Natural killer cell (primary cell): ENCODE data around the gene TMEM273. TPM values are rescaled to one million over a fixed set of nuclear protein-coding genes. Genes with fewer than 3 reads are reported as not detected.

Experiments
- ATAC-seq, 3 donors: fragments of 150-1000 bp in 2 of 3; fragments of 200-7000 bp in 1 of 3; cut with Tn5 transposase; 1 replicate in 1 of 3; 2 replicates in 2 of 3; pipeline ENCODE4 v1.10.0; 2021; ENCODE audit warnings: mild to moderate bottlenecking in 2 of 3, moderate library complexity in 2 of 3
- DNase-seq, 2 donors: peaks; one replicate each; pipeline versions ENCODE4 v3.0.0 to v3.0.0-alpha.2; 2013 to 2021; ENCODE audit warnings: mixed read lengths in 1 of 2
- H3K27ac ChIP-seq: one replicate; pipeline ENCODE4 v1.5.1; 2013; ENCODE audit warnings: mild to moderate bottlenecking, low read length
- H3K27me3 ChIP-seq: one replicate; pipeline ENCODE4 v1.6.1; 2013; ENCODE audit warnings: low read length; ENCODE audit not compliant: control insufficient read depth, insufficient read depth
- H3K36me3 ChIP-seq: one replicate; pipeline ENCODE4 v1.6.1; 2013; ENCODE audit warnings: low read length; ENCODE audit not compliant: control insufficient read depth, insufficient read depth
- H3K4me1 ChIP-seq: one replicate; pipeline ENCODE4 v1.6.1; 2013; ENCODE audit warnings: low read length; ENCODE audit not compliant: control insufficient read depth, insufficient read depth
- H3K4me3 ChIP-seq: one replicate; pipeline ENCODE4 v1.5.1; 2013; ENCODE audit warnings: low read length
- H3K9me3 ChIP-seq: one replicate; pipeline ENCODE4 v1.6.1; 2013; ENCODE audit warnings: low read length; ENCODE audit not compliant: control insufficient read depth, insufficient read depth
- H3K27ac Mint-ChIP-seq, 2 donors: one replicate each; pipeline ENCODE4 v1.8.0; 2022; ENCODE audit warnings: mild to moderate bottlenecking in 2 of 2, mixed read lengths in 2 of 2, moderate library complexity in 1 of 2
- H3K27me3 Mint-ChIP-seq, 2 donors: one replicate each; pipeline ENCODE4 v1.8.0; 2022; ENCODE audit warnings: low read depth in 2 of 2, mixed read lengths in 2 of 2
- H3K36me3 Mint-ChIP-seq: one replicate; pipeline ENCODE4 v1.8.0; 2022; ENCODE audit warnings: mixed read lengths
- H3K4me1 Mint-ChIP-seq, 2 donors: one replicate each; pipeline ENCODE4 v1.8.0; 2022; ENCODE audit warnings: mixed read lengths in 2 of 2
- H3K4me3 Mint-ChIP-seq: one replicate; pipeline ENCODE4 v1.8.0; 2022; ENCODE audit warnings: mild to moderate bottlenecking, moderate library complexity, mixed read lengths
- H3K9me3 Mint-ChIP-seq, 2 donors: one replicate each; pipeline ENCODE4 v1.8.0; 2022; ENCODE audit warnings: mixed read lengths in 2 of 2
- WGBS: methylation state at CpG from one replicate; pipeline ENCODE4 v1.1.7; 2013; ENCODE audit warnings: missing lambda C conversion rate; ENCODE audit not compliant: insufficient coverage; 5-methylcytosine and 5-hydroxymethylcytosine counted together
- intact Hi-C: fragments of 100-400 bp; cut with micrococcal nuclease; formaldehyde crosslinking; loops from one replicate; pipeline ENCODE4 v1.14.2; 2022
- total RNA-seq, 4 donors: library from RNA; stranded (reverse); fragments of 120-200 nt in 1 of 4; gene quantifications; one replicate each; pipeline versions ENCODE4 v1.2.3 to v1.2.4, GENCODE V29; 2013 to 2022
- TF ChIP-seq, protein P1 (sequence below): fragments of 200-600 bp; IDR thresholded peaks from one replicate; pipeline ENCODE4 v1.8.0; 2022; ENCODE audit warnings: antibody characterized with exemption

TMEM273 gene
- total RNA-seq, 3 donors from 2014 or later (not counting 1 experiment from before 2014, with no cell fraction given): 11.6 to 46.3 (median 29.4) TPM

DNA sequence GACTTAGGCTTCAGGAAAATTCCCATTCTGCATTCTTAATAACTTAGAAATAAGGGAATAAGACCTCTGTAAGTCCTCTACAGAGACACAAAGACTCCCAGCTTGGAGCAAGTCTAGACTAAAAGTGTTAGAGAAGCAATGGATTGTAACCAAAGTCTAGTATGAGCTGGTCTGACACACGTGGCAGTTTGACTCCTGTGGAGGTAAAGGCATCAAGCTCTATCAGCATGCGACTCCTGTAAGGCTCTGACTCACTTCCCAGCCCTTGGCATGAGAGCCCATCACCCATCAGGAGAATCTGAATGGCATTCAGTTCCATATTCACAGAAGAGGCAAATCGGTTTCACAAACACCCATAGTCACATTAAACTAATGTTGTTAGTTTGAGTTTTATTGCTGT lies 68.4 kb downstream of the TMEM273 start:
- H3K4me1 ChIP-seq: peaks cover 11% of the 10 kb centered on the region
- H3K27me3 ChIP-seq: peaks cover 9% of the 10 kb centered on the region
- Mint-ChIP-seq H3K4me1 (no peaks in the 10 kb centered on the region), H3K27me3 (peaks cover 13% of the 10 kb centered on the region in 2 donors), H3K4me3 (no peak overlapping the region), H3K9me3 (no peaks in the 10 kb centered on the region), H3K27ac (no peak overlapping the region), H3K36me3 (no peaks in the 10 kb centered on the region)
- TF ChIP-seq, protein P1, sequence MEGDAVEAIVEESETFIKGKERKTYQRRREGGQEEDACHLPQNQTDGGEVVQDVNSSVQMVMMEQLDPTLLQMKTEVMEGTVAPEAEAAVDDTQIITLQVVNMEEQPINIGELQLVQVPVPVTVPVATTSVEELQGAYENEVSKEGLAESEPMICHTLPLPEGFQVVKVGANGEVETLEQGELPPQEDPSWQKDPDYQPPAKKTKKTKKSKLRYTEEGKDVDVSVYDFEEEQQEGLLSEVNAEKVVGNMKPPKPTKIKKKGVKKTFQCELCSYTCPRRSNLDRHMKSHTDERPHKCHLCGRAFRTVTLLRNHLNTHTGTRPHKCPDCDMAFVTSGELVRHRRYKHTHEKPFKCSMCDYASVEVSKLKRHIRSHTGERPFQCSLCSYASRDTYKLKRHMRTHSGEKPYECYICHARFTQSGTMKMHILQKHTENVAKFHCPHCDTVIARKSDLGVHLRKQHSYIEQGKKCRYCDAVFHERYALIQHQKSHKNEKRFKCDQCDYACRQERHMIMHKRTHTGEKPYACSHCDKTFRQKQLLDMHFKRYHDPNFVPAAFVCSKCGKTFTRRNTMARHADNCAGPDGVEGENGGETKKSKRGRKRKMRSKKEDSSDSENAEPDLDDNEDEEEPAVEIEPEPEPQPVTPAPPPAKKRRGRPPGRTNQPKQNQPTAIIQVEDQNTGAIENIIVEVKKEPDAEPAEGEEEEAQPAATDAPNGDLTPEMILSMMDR: no peak
- DNase-seq (no peak), ATAC-seq (no peak)
- 61% methylated on average over 2 of the region's 3 CpGs for WGBS
- H3K9me3 ChIP-seq: no peaks in the 10 kb centered on the region
- intact Hi-C loops: no loop called here
- H3K36me3 ChIP-seq: no peaks in the 10 kb centered on the region
- no peak overlapping the region for H3K4me3 ChIP-seq
- H3K27ac ChIP-seq: no peak overlapping the region

DNA sequence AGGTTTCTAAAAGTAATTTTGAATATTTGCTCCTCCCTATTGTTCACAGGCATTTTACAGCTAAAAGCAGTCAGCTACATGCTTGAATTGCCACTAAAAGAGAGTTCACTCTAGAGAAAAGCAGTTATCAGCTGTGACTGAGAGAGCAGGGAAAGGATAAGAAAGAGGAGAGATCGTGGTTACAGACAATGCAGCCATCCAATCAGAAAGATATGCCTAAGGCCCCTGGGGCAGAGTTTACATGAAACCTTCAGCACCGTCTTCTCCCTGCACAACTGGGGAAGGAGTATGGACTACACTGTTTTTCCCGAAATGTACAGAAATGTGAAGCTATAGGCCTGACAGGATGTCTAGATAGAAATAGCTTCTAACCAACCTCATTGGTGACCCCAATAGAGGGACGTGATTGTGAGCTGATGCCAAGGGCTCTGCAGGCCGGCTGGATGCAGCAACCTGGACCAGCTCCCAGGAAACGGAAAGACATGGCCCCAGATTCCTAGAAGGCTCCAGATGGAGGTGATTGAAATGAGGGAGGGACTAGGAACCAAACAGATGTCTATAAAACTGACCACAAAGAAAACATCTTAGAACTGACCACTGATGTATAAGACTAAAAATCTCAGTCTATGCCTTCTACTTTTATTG lies 69.6 kb downstream of the TMEM273 start:
- H3K36me3 ChIP-seq: no peaks in the 10 kb centered on the region
- Mint-ChIP-seq H3K9me3 (no peaks in the 10 kb centered on the region), H3K4me1 (no peaks in the 10 kb centered on the region), H3K4me3 (no peak overlapping the region), H3K27me3 (peaks cover 12 to 15% of the 10 kb centered on the region in 2 donors), H3K27ac (no peak overlapping the region), H3K36me3 (no peaks in the 10 kb centered on the region)
- peaks cover 10% of the 10 kb centered on the region for H3K27me3 ChIP-seq
- DNase-seq (no peak), ATAC-seq (no peak)
- WGBS: 86% methylated on average over 6 of the region's 6 CpGs
- H3K4me1 ChIP-seq: peaks cover 13% of the 10 kb centered on the region
- H3K4me3 ChIP-seq: no peak overlapping the region
- H3K27ac ChIP-seq: no peak overlapping the region
- H3K9me3 ChIP-seq: no peaks in the 10 kb centered on the region
- TF ChIP-seq, protein P1: no peak
- intact Hi-C loops: no loop called here

DNA sequence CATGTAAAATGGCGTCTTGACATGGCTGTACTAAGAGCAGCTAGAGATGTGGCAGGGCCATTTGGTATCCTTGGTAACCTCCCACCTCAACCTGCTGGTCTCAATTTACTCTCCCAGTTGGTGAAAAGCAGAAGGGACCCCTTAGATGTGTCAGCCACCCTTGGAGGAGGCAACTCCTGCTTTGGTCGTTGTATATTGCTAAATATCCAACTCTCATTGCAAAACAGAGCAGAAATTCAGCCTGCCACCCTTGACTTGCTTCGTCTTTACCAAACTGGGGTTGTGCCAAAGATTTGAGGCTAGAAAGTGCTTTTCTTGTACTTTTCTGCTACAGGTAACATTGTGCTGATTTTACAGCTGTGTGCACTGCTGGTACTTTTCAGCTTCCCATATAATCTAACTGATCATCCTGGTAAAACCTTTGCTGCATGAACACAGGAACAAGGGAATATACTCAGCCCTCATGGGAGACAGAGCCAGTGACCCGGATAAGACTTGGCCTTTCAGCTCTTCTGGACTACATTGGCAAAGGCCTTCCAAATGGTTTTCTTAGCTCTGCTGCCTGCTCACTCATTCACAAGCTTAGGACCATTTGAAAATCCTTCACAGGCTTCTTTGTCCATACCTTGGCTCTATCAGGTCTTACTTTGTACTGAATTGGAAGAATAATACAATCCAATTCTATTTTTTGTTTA lies 70.7 kb downstream of the TMEM273 start:
- intact Hi-C loops: no loop called here
- no peak for ATAC-seq
- no peaks in the 10 kb centered on the region for H3K9me3 Mint-ChIP-seq
- peaks cover 12 to 15% of the 10 kb centered on the region in 2 donors for H3K27me3 Mint-ChIP-seq
- DNase-seq: no peak
- TF ChIP-seq, protein P1: no peak
- H3K36me3 ChIP-seq: no peaks in the 10 kb centered on the region
- H3K27ac Mint-ChIP-seq: no peak overlapping the region
- 86% methylated on average over 4 of the region's 4 CpGs for WGBS
- H3K27ac ChIP-seq: no peak overlapping the region
- H3K27me3 ChIP-seq: peaks cover 10% of the 10 kb centered on the region
- no peaks in the 10 kb centered on the region for H3K36me3 Mint-ChIP-seq
- no peaks in the 10 kb centered on the region for H3K9me3 ChIP-seq
- no peak overlapping the region for H3K4me3 Mint-ChIP-seq
- no peak overlapping the region for H3K4me3 ChIP-seq
- H3K4me1 Mint-ChIP-seq: no peaks in the 10 kb centered on the region
- H3K4me1 ChIP-seq: peaks cover 13% of the 10 kb centered on the region
